ENCODE results near the gene DMD. TPM values are rescaled to one million over a fixed set of nuclear protein-coding genes. Genes with fewer than 3 reads are reported as not detected.

DMD gene
- total and polyA plus RNA-seq, 2 experiments from 2014 or later = 73.5 to 90.7 TPM

- no peaks in the 10 kb centered on the region for H3K36me3 ChIP-seq
- no peak overlapping the region for H3K4me3 ChIP-seq
- no peak for TF ChIP-seq CTCF (IDR thresholded peaks at IDR 0.05; ENCODE audit: low read depth, low read length)
- H3K9me3 ChIP-seq (ENCODE audit: low read depth) = no peaks in the 10 kb centered on the region
- H3K27ac ChIP-seq = no peak overlapping the region
- DNase-seq (ENCODE audit: low read depth in 1 of 2, low spot score in 1 of 2) = no peak
- no peaks in the 10 kb centered on the region for H3K4me1 ChIP-seq (ENCODE audit: low read depth)
- H3K27me3 ChIP-seq = no peaks in the 10 kb centered on the region
Measured at GRCh38 chrX:31889088-31889487, 1322.3 kb downstream of the DMD start.

GRCh38 chrX:31884535-31884934 lies 1326.8 kb downstream of the DMD start:
- Histone ChIP-seq H3K27me3 (no peaks in the 10 kb centered on the region), H3K4me3 (no peak overlapping the region), H3K9me3 (ENCODE audit: low read depth) (no peaks in the 10 kb centered on the region), H3K4me1 (ENCODE audit: low read depth) (no peaks in the 10 kb centered on the region), H3K27ac (no peak overlapping the region), H3K36me3 (no peaks in the 10 kb centered on the region)
- TF ChIP-seq CTCF (IDR thresholded peaks at IDR 0.05; ENCODE audit: low read depth, low read length) = no peak
- DNase-seq (ENCODE audit: low read depth in 1 of 2, low spot score in 1 of 2) = no peak

GRCh38 chrX:31872007-31872406 lies 1339.3 kb downstream of the DMD start:
- no peak overlapping the region for H3K27ac ChIP-seq

GRCh38 chrX:31870267-31870666 lies 1341.1 kb downstream of the DMD start:
- no peak overlapping the region for H3K27ac ChIP-seq
- H3K4me3 ChIP-seq = no peak overlapping the region
- DNase-seq (ENCODE audit: low read depth in 1 of 2, low spot score in 1 of 2) = no peak
- no peak for TF ChIP-seq CTCF (IDR thresholded peaks at IDR 0.05; ENCODE audit: low read depth, low read length)
- no peaks in the 10 kb centered on the region for H3K9me3 ChIP-seq (ENCODE audit: low read depth)
- H3K36me3 ChIP-seq = no peaks in the 10 kb centered on the region
- no peaks in the 10 kb centered on the region for H3K27me3 ChIP-seq
- H3K4me1 ChIP-seq (ENCODE audit: low read depth) = peaks cover 26% of the 10 kb centered on the region

More at GRCh38 chrX:31872007-31872406, 1339.3 kb downstream of the DMD start:
- no peak for TF ChIP-seq CTCF (IDR thresholded peaks at IDR 0.05; ENCODE audit: low read depth, low read length)
- H3K27me3 ChIP-seq = no peaks in the 10 kb centered on the region
- no peak overlapping the region for H3K4me3 ChIP-seq
- H3K36me3 ChIP-seq = no peaks in the 10 kb centered on the region
- no peaks in the 10 kb centered on the region for H3K9me3 ChIP-seq (ENCODE audit: low read depth)
- peak; percentile 49 to 76 for DNase-seq (ENCODE audit: low read depth in 1 of 2, low spot score in 1 of 2)
- H3K4me1 ChIP-seq (ENCODE audit: low read depth) = peaks cover 26% of the 10 kb centered on the region

GRCh38 chrX:31860686-31861085 lies 1350.7 kb downstream of the DMD start:
- Histone ChIP-seq H3K4me3 (no peak overlapping the region), H3K9me3 (ENCODE audit: low read depth) (no peaks in the 10 kb centered on the region), H3K27me3 (no peaks in the 10 kb centered on the region), H3K36me3 (no peaks in the 10 kb centered on the region), H3K4me1 (ENCODE audit: low read depth) (no peaks in the 10 kb centered on the region), H3K27ac (no peak overlapping the region)
- no peak for DNase-seq (ENCODE audit: low read depth in 1 of 2, low spot score in 1 of 2)
- TF ChIP-seq CTCF (IDR thresholded peaks at IDR 0.05; ENCODE audit: low read depth, low read length) = no peak

- Histone ChIP-seq H3K9me3 (ENCODE audit: low read depth) (no peaks in the 10 kb centered on the region), H3K4me3 (no peak overlapping the region), H3K36me3 (no peaks in the 10 kb centered on the region), H3K27ac (peak overlapping the region; percentile 38), H3K27me3 (no peaks in the 10 kb centered on the region), H3K4me1 (ENCODE audit: low read depth) (no peaks in the 10 kb centered on the region)
- TF ChIP-seq CTCF (IDR thresholded peaks at IDR 0.05; ENCODE audit: low read depth, low read length) = no peak
- no peak for DNase-seq (ENCODE audit: low read depth in 1 of 2, low spot score in 1 of 2)
Measured at GRCh38 chrX:31858915-31859314, 1352.4 kb downstream of the DMD start.

Measured in cardiac muscle cell (in vitro differentiated cells and primary cell).